HG03575 (cell line): ENCODE results near the gene TRIM2.

ENCODE experiments used
- ATAC-seq: cut with Tn5 transposase; IDR thresholded peaks from one replicate; pipeline ENCODE4 v1.9.1; 2021; ENCODE audit not compliant: unreplicated experiment, insufficient number of reproducible peaks, low FRiP score; ENCODE audit errors: extremely low read depth

Gene TRIM2

GRCh38 chr4:153241970-153242838 lies 38.0 kb downstream of the TRIM2 start:
- ATAC-seq = no peak

GRCh38 chr4:153242839-153243324 lies 38.6 kb downstream of the TRIM2 start:
- ATAC-seq = no peak

GRCh38 chr4:153243468-153243867 lies 39.2 kb downstream of the TRIM2 start:
- ATAC-seq = no peak

GRCh38 chr4:153244969-153245368 lies 40.7 kb downstream of the TRIM2 start:
- no peak for ATAC-seq

GRCh38 chr4:153245775-153246174 lies 41.5 kb downstream of the TRIM2 start:
- no peak for ATAC-seq

- no peak for ATAC-seq
Measured at GRCh38 chr4:153246446-153247115, 42.3 kb downstream of the TRIM2 start.

DNA sequence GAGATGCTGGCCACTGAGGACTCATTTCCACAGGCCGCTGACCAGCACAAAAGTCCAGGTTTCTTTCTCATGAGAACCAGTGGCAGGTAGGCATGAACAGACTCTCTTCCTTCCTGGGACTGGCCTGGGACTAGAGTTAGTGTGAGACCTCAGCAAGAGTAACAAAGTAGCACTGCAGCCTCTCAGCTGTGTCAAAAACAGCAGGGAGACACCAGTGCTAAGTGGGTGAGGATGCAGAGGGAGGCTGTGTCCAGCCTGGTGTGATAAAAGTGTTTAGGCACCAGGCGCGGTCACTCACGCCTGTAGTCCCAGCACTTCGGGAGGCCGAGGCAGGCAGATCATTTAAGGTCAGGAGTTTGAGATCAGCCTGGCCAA lies 42.9 kb downstream of the TRIM2 start:
- no peak for ATAC-seq

GRCh38 chr4:153248641-153249198 lies 44.5 kb downstream of the TRIM2 start:
- ATAC-seq = no peak

GRCh38 chr4:153249199-153250041 lies 45.2 kb downstream of the TRIM2 start:
- ATAC-seq = peak; percentile 54

DNA sequence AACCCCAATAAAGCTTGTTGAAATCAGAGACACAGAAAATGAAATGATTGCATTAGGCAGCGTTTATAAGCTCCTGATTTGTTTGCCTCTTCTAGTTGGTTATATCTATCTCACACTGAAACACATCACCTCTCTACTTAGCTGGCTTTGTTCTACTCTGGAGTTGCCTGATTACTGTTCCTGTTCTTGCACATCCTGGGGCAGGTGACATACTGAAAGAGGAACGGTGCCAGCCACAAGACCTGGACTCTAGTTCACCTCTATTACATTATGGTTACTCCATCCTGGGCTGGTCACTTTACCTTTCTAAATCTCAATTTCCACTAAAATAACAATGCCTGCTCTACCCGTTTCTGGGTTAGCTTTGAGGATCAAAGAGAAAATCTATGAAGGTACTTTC lies 47.9 kb downstream of the TRIM2 start:
- no peak for ATAC-seq

- ATAC-seq = no peak
Measured at GRCh38 chr4:153255233-153255632, 51.0 kb downstream of the TRIM2 start.

GRCh38 chr4:153257151-153257620 lies 52.9 kb downstream of the TRIM2 start:
- no peak for ATAC-seq

DNA sequence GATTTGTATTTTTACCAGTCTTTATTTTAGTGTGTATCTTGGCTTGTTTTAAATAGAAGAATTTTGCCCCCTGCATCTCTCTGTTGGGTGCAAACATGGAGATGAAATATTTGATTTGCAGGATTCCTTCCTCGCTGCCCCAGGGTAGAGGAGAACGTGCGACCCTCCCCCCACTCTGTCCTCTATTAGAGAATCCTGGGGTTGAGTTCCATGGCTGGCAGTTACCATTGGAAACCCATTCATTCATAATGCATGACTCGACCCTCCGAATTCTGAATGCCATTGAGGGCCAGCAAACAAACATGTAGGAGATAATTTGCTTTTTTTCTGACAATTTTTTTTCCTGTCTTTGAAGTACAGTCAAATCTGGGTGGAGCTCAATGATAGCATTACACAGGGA lies 53.7 kb downstream of the TRIM2 start:
- no peak for ATAC-seq

DNA sequence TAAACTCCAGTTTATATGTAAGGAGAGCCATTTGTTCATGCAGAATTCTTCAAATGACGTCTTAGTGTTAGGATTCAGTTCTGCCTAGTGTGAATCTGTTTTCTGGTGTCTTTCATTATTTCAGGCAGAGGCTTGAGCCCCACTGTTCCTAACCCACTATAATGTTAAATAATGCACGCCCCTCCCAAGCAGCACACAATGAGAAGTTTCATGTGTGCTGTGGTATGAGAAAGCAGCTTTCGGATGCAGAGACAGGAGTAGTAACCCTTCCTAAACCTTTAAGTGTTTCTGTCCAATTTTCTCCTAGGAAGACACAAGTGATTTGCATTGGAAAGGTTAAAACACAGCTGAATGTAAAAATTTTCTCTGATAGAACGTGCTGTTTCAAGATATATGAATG lies 54.5 kb downstream of the TRIM2 start:
- ATAC-seq = no peak

- ATAC-seq = no peak
Measured at GRCh38 chr4:153259661-153260060, 55.4 kb downstream of the TRIM2 start.

GRCh38 chr4:153260132-153260531 lies 55.9 kb downstream of the TRIM2 start:
- ATAC-seq = no peak

GRCh38 chr4:153260553-153261300 lies 56.5 kb downstream of the TRIM2 start:
- ATAC-seq = no peak

DNA sequence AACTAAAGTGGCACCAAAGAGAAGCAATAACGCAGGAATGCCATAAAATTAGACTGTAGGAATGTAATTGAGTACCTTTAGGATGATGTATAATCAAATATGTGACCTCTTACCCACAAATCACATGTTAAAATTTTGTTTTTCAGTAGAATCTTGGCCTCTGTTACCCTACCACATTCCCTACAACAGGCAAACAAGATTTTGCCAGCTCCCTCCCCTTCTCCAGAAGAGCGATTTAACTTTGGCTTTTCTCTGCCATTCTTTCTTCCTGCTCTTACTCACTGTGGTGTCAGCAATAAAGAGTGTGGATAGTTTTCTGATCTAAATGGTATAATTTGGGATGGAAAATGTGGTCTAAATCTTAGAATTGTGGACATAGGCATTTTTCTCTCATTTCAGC lies 57.2 kb downstream of the TRIM2 start:
- ATAC-seq = no peak
